Mesenchymal stem cell (in vitro differentiated cells and primary cell): ENCODE data around the gene B3GAT1.

Experiments
- DNase-seq: peaks from one replicate; pipeline ENCODE4 v3.0.0-alpha.2; 2013
- H2AFZ ChIP-seq: one replicate; pipeline ENCODE4 v1.6.1; 2013; ENCODE audit warnings: low read depth, mild to moderate bottlenecking, control low read depth, inconsistent platforms, low read length, moderate library complexity
- H2AK5ac ChIP-seq: 2 replicates; pipeline ENCODE4 v1.6.1; 2013; ENCODE audit warnings: low read length, moderate library complexity, mild to moderate bottlenecking, inconsistent platforms; ENCODE audit not compliant: severe bottlenecking
- H2BK120ac ChIP-seq: one replicate; pipeline ENCODE4 v1.6.1; 2013; ENCODE audit warnings: low read depth, mild to moderate bottlenecking, inconsistent platforms, low read length, moderate library complexity
- H2BK12ac ChIP-seq, 2 experiments: one replicate each; pipeline ENCODE4 v1.6.1; 2013; ENCODE audit warnings: inconsistent platforms in 2 of 2, low read length in 2 of 2, mild to moderate bottlenecking in 2 of 2, moderate library complexity in 2 of 2, control low read depth in 1 of 2
- H2BK15ac ChIP-seq: one replicate; pipeline ENCODE4 v1.6.1; 2013; ENCODE audit warnings: mild to moderate bottlenecking, low read depth, inconsistent platforms; ENCODE audit not compliant: poor library complexity, severe bottlenecking
- H2BK5ac ChIP-seq: 2 replicates; pipeline ENCODE4 v1.6.1; 2013; ENCODE audit warnings: low read depth, mild to moderate bottlenecking, low read length, control low read depth, inconsistent platforms; ENCODE audit not compliant: poor library complexity, severe bottlenecking
- H3K14ac ChIP-seq, 2 experiments: one replicate each; pipeline ENCODE4 v1.6.1; 2013; ENCODE audit warnings: inconsistent platforms in 2 of 2, low read length in 2 of 2, control low read depth in 1 of 2, mild to moderate bottlenecking in 1 of 2, moderate library complexity in 1 of 2
- H3K18ac ChIP-seq, 2 experiments: one replicate each; pipeline ENCODE4 v1.6.1; 2013; ENCODE audit warnings: inconsistent platforms in 2 of 2, low read length in 2 of 2, control low read depth in 1 of 2, low read depth in 1 of 2, mild to moderate bottlenecking in 1 of 2
- H3K23ac ChIP-seq, 2 experiments: one replicate each; pipeline ENCODE4 v1.6.1; 2013; ENCODE audit warnings: inconsistent platforms in 2 of 2, low read length in 2 of 2, mild to moderate bottlenecking in 2 of 2, moderate library complexity in 2 of 2, control low read depth in 1 of 2
- H3K27ac ChIP-seq: 2 replicates; pipeline ENCODE4 v1.5.1; 2013; ENCODE audit warnings: mild to moderate bottlenecking, moderate library complexity, low read length, control low read depth, inconsistent platforms; ENCODE audit not compliant: poor library complexity, severe bottlenecking
- H3K27me3 ChIP-seq, 2 experiments: 2 replicates each; pipeline versions ENCODE4 v1.6.1 to v1.7.0; 2013; ENCODE audit warnings: low read length in 2 of 2, mild to moderate bottlenecking in 2 of 2, moderate library complexity in 2 of 2, control low read depth in 1 of 2, inconsistent platforms in 1 of 2; ENCODE audit not compliant: control insufficient read depth in 1 of 2, insufficient read depth in 1 of 2
- H3K36me3 ChIP-seq, 2 experiments: 2 replicates each; pipeline versions ENCODE4 v1.6.1 to v1.7.0; 2013; ENCODE audit warnings: low read length in 2 of 2, control low read depth in 1 of 2, inconsistent platforms in 1 of 2, low read depth in 1 of 2, mild to moderate bottlenecking in 1 of 2; ENCODE audit not compliant: insufficient read depth in 2 of 2, control insufficient read depth in 1 of 2
- H3K4ac ChIP-seq, 2 experiments: one replicate each; pipeline ENCODE4 v1.6.1; 2013; ENCODE audit warnings: inconsistent platforms in 2 of 2, low read length in 2 of 2, mild to moderate bottlenecking in 2 of 2, moderate library complexity in 2 of 2, control low read depth in 1 of 2, low read depth in 1 of 2
- H3K4me1 ChIP-seq: 2 replicates; pipeline ENCODE4 v1.6.1; 2013; ENCODE audit warnings: low read depth, low read length, control low read depth; ENCODE audit not compliant: control insufficient read depth, insufficient read depth
- H3K4me2 ChIP-seq: 2 replicates; pipeline ENCODE4 v1.6.1; 2013; ENCODE audit warnings: low read length, mild to moderate bottlenecking, inconsistent platforms; ENCODE audit not compliant: poor library complexity, severe bottlenecking
- H3K4me3 ChIP-seq, 2 experiments: 2 replicates each; pipeline versions ENCODE4 v1.5.1 to v1.7.0; 2013; ENCODE audit warnings: low read length in 2 of 2, mild to moderate bottlenecking in 2 of 2, control low read depth in 1 of 2, low read depth in 1 of 2; ENCODE audit not compliant: insufficient read depth in 1 of 2
- H3K79me1 ChIP-seq: replicated peaks from 2 replicates; pipeline ENCODE4 v1.6.1; 2013; ENCODE audit warnings: mild to moderate bottlenecking, control low read depth, low read length, inconsistent platforms; ENCODE audit not compliant: poor library complexity, severe bottlenecking
- H3K9ac ChIP-seq: 2 replicates; pipeline ENCODE4 v1.7.0; 2013; ENCODE audit warnings: mild to moderate bottlenecking, low read length, moderate library complexity
- H3K9me3 ChIP-seq: 2 replicates; pipeline ENCODE4 v1.7.0; 2013; ENCODE audit warnings: mild to moderate bottlenecking, low read length; ENCODE audit not compliant: control insufficient read depth
- H4K8ac ChIP-seq: one replicate; pipeline ENCODE4 v1.6.1; 2013; ENCODE audit warnings: inconsistent platforms, mild to moderate bottlenecking, low read length, moderate library complexity
- H4K91ac ChIP-seq: one replicate; pipeline ENCODE4 v1.6.1; 2013; ENCODE audit warnings: mild to moderate bottlenecking, low read length, inconsistent platforms
- WGBS: methylation state at CpG from one replicate; pipeline ENCODE4 v1.1.7; 2013; ENCODE audit warnings: mixed read lengths; 5-methylcytosine and 5-hydroxymethylcytosine counted together

The B3GAT1 gene

GRCh38 chr11:134340354-134340964 is 71.6 kb downstream of the B3GAT1 start:
- WGBS: 94% methylated on average over 10 of the region's 11 CpGs
- no peak overlapping the region for H3K23ac ChIP-seq
- no peak overlapping the region for H3K9ac ChIP-seq
- no peak overlapping the region for H2AK5ac ChIP-seq
- H2BK5ac ChIP-seq: no peak overlapping the region
- H3K36me3 ChIP-seq: no peaks in the 10 kb centered on the region
- H3K27me3 ChIP-seq: peaks cover 0 to 8% of the 10 kb centered on the region in 2 experiments
- H2BK15ac ChIP-seq: no peak overlapping the region
- no peaks in the 10 kb centered on the region for H3K79me1 ChIP-seq
- H4K91ac ChIP-seq: no peak overlapping the region
- H3K4me2 ChIP-seq: no peak overlapping the region
- DNase-seq: no peak
- H3K4me1 ChIP-seq: no peaks in the 10 kb centered on the region
- H3K4me3 ChIP-seq: no peak overlapping the region
- no peak overlapping the region for H4K8ac ChIP-seq
- no peak overlapping the region for H2BK120ac ChIP-seq
- H3K9me3 ChIP-seq: no peaks in the 10 kb centered on the region
- no peak overlapping the region for H3K27ac ChIP-seq
- no peak overlapping the region for H3K4ac ChIP-seq
- H3K14ac ChIP-seq: no peak overlapping the region
- H2BK12ac ChIP-seq: no peak overlapping the region
- H2AFZ ChIP-seq: no peak overlapping the region
- no peak overlapping the region for H3K18ac ChIP-seq

- H4K91ac ChIP-seq: no peak overlapping the region
- 65% methylated on average over 4 of the region's 4 CpGs for WGBS
- no peaks in the 10 kb centered on the region for H3K4me1 ChIP-seq
- H3K14ac ChIP-seq: no peak overlapping the region
- DNase-seq: no peak
- no peak overlapping the region for H2BK5ac ChIP-seq
- H2BK120ac ChIP-seq: no peak overlapping the region
- H3K18ac ChIP-seq: no peak overlapping the region
- no peak overlapping the region for H4K8ac ChIP-seq
- no peaks in the 10 kb centered on the region for H3K36me3 ChIP-seq
- H3K9me3 ChIP-seq: no peaks in the 10 kb centered on the region
- no peaks in the 10 kb centered on the region for H3K79me1 ChIP-seq
- no peak overlapping the region for H3K4ac ChIP-seq
- no peak overlapping the region for H3K4me2 ChIP-seq
- peaks cover 0 to 12% of the 10 kb centered on the region in 2 experiments for H3K27me3 ChIP-seq
- H2AK5ac ChIP-seq: no peak overlapping the region
- no peak overlapping the region for H3K23ac ChIP-seq
- H2BK15ac ChIP-seq: no peak overlapping the region
- H3K27ac ChIP-seq: no peak overlapping the region
- H2AFZ ChIP-seq: no peak overlapping the region
- H2BK12ac ChIP-seq: no peak overlapping the region
- no peak overlapping the region for H3K4me3 ChIP-seq
- no peak overlapping the region for H3K9ac ChIP-seq
These were observed 72.3 kb downstream of the B3GAT1 start for GRCh38 chr11:134339756-134340155.

- Histone ChIP-seq H3K23ac (no peak overlapping the region), H4K8ac (no peak overlapping the region), H3K79me1 (no peaks in the 10 kb centered on the region), H2BK5ac (no peak overlapping the region), H2BK120ac (no peak overlapping the region), H3K4ac (no peak overlapping the region), H2BK15ac (no peak overlapping the region), H2AK5ac (no peak overlapping the region), H3K36me3 (no peaks in the 10 kb centered on the region), H3K4me3 (no peak overlapping the region), H2BK12ac (no peak overlapping the region), H3K4me2 (no peak overlapping the region), H3K4me1 (no peaks in the 10 kb centered on the region), H4K91ac (no peak overlapping the region), H3K27me3 (peaks cover 4 to 15% of the 10 kb centered on the region in 2 experiments), H3K18ac (no peak overlapping the region), H3K27ac (no peak overlapping the region), H3K14ac (no peak overlapping the region), H2AFZ (no peak overlapping the region), H3K9me3 (no peaks in the 10 kb centered on the region), H3K9ac (no peak overlapping the region)
- no peak for DNase-seq
- 75% methylated on average over 7 of the region's 7 CpGs for WGBS
These were observed 73.4 kb downstream of the B3GAT1 start for GRCh38 chr11:134338654-134339053.

GRCh38 chr11:134338068-134338467 is 74.0 kb downstream of the B3GAT1 start:
- Histone ChIP-seq H3K27me3 (peaks cover 10 to 14% of the 10 kb centered on the region in 2 experiments), H2AK5ac (no peak overlapping the region), H3K4me3 (no peak overlapping the region), H4K91ac (no peak overlapping the region), H3K36me3 (no peaks in the 10 kb centered on the region), H3K4ac (no peak overlapping the region), H2AFZ (no peak overlapping the region), H3K27ac (no peak overlapping the region), H2BK5ac (no peak overlapping the region), H2BK120ac (no peak overlapping the region), H2BK15ac (no peak overlapping the region), H4K8ac (no peak overlapping the region), H3K4me1 (no peaks in the 10 kb centered on the region), H3K9me3 (no peaks in the 10 kb centered on the region), H2BK12ac (no peak overlapping the region), H3K18ac (no peak overlapping the region), H3K9ac (no peak overlapping the region), H3K4me2 (no peak overlapping the region), H3K79me1 (no peaks in the 10 kb centered on the region), H3K14ac (no peak overlapping the region), H3K23ac (no peak overlapping the region)
- WGBS: 91% methylated on average over 15 of the region's 15 CpGs
- no peak for DNase-seq
